HG03520 (cell line): ENCODE data around the gene MTRR.

ENCODE experiments used
- ATAC-seq: cut with Tn5 transposase; IDR thresholded peaks from one replicate; pipeline ENCODE4 v1.9.1; 2021; ENCODE audit warnings: mild to moderate bottlenecking, moderate library complexity; ENCODE audit not compliant: unreplicated experiment

MTRR gene

DNA sequence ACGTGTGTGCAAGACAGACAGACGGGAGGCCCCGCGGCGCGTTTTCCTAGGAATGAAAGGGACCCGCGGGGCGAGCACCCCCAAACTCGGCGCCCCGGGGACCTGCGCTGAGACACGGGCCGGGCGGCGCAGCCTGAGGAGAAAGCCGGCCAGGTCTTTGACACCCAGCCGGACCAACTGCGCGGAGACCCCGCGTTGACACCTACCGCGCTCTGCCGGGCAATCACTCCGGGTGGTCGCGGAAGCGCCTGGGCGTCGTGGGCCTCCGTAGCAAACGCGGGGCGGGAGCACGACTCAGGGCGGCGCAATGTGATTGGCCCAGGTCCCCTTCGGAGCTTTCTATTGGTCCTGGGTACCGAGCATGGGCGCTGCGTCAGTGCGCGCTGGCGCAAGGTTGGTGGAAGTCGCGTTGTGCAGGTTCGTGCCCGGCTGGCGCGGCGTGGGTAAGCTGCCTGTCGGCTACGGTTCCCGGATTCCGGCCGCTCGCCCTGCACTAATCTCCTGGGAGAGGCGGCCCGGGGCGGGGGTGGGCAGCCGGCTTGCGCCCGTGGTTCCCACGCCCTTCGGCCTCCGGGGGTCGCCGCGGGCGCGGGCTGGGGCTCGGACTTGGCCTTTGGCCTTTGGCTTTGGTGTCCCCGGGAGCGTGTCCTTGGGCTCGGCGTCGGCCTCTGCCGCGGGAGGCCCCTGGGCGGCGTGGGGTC lies at the start of gene MTRR, which contains the start of gene FASTKD3:
Gene MTRR (plus strand): TSS at position 376 of the 701 bp plus-strand sequence. CDS start 1,647 bp downstream, outside the sequence.
Gene FASTKD3 (minus strand): TSS at position 259 of the 701 bp plus-strand sequence. CDS start 948 bp downstream, outside the sequence.
- peak; percentile 98 for ATAC-seq

DNA sequence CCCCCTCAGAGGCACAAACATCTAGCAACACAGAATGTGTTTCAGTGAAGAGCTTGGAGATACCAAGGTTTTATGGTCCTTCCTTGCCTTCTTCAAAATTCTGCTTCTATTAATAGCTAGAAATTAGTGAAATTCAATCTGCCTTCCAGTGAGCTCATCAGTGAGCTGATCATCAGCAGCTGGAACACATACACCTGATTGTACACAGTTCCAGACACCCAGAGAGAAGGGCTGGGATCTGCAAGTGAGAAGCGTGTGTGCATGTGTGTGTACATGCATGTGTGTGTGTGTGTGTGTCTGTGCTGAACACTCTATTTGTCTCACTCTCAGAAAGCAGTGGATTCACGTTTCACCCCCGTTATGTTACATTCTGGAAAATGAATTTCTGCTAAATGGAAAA lies 46.5 kb upstream of the MTRR start:
- ATAC-seq = no peak

DNA sequence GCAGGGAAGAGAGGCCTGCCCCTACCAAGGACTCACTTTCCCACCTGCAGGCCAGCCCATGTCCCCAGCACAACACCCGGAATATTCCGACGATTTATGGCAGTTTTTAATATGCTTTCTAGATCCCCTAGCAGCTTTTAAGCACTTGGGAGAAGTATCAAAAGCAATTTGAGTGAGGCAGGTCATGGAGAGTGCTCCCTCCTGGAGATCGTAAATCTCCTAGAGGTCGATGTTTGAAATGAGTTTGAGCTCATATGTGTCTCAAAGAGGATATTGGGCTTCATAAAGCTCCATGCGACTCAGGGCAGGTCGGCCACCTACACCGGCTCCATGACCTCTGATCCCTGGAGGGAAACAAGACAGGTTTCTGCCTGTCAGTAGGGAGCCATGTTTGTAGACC lies 45.4 kb upstream of the MTRR start:
- ATAC-seq = no peak

DNA sequence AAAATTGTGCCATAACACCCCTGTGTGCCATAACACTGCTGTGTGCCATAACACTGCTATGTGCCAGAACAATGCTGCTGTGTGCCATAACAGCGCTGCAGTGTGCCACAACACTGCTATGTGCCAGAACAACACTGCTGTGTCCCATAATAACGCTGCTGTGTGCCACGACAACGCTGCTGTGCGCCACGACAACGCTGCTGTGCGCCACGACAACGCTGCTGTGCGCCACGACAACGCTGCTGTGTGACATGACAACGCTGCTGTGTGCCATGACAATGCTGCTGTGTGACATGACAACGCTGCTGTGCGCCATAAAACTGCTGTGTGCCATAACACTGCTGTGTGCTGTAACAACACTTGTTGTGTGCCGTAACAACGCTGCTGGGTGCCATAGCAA lies 44.0 kb upstream of the MTRR start:
- no peak for ATAC-seq

DNA sequence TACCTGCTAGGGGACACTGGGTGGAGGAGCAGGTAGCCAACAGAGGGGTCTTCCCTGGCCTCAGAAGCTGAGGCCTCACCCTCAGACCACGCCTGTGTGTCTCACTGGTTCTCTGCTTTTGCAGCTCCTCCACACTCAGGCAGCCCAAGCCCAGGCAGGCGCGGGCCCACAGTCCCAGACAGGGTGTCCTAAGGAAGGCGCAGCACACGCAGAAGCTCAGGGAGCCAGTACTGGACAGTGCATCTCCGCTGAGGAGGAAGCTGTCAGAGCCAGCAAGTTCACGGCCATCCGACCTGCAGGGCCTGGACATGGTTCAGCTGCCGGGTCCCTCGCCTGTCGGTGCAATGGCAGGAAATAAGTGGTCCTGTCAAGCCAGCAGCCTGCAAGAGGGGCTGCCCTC lies 43.3 kb upstream of the MTRR start:
- ATAC-seq = no peak

DNA sequence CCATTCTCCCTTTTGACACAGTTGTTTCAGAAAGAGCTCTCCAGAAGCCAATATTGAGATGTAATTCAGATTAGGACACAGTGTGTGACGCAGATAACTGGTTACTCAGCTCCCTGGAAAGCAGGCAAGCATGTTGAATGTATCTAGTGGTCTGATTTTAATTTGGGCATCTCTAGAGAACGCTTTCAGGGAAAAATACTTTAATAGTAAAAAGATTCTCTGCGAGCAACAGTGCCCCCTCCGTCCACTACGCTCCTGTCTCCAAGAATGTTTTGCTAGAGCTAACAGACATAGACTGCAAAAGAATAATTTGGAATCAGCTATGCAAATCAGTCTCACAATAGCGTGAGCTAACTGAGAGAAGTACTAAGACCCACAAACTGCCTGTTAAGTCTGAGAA lies 41.3 kb upstream of the MTRR start:
- ATAC-seq = no peak

DNA sequence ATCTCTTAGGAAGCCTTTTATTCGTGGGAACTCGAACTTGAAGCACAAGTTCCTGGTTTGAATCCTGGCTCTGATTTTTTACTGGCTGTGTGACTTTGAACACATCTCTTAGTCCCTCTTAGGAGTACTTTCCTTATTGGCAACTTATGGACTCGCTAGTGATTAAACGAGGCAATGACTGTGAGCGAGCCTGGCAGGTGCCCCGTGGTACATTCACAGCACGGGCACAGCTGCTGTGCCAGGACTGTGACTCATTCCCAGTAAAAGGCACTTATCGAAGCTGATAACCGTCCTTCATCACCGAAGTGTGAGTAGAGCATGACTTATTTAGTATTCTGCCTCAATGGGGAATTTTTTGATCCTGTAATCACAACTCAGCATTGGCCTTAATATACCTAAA lies 40.7 kb upstream of the MTRR start:
- ATAC-seq = no peak

DNA sequence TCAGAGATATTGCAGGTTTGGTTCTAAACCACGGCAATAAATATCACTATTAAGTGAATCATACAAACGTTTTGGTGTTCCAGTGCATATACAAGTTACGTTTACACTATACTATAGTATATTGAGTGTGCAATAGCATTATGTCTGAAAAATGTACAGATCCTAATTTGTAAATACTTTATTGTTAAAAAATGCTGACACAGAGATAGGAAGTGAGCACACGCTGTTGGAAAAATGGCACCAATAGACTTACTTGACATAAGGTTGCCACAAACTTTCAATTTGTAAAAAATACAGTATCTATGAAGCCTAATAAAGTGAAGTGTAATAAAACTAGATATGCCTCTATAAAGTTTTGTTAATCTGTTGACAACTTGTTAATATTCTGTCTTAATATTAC lies 34.0 kb upstream of the MTRR start:
- ATAC-seq = no peak

DNA sequence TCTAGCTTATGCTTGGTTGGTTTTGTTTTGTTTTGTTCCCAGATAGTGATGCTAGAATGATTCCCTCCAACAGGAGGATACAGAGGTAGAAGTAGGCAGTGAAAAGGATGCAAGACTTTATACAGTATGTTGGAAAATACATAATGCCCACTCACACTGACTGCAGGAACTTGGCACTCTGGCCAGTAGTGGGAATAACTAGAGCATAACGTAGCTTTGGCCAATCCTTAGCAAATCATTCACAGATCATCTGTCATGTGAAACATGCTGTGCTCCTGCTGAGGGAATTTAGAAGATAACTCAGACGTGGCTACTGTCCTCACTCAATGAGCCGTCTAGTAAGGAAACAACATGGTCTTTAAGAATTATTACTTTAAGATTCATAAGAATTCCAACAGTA lies 31.5 kb upstream of the MTRR start:
- ATAC-seq = no peak

DNA sequence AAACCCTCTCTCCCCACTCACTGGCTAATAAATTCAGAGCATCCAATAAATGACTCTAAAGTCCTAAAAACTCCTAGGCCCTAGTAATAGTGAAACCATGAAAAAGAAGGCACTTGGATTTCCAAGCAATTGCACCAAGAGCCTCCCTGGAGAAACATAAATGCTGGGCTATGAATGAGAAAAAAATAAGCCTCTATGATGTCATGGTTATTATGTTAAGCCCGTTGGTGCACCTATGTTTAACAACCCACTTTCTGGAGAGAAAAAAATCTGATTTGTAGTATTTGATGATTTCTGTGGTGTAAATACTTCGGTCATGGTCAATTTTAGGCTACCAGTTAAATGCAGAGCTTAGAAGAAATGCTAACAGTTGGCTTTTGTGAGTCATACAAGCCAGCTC lies 26.4 kb upstream of the MTRR start:
- no peak for ATAC-seq

DNA sequence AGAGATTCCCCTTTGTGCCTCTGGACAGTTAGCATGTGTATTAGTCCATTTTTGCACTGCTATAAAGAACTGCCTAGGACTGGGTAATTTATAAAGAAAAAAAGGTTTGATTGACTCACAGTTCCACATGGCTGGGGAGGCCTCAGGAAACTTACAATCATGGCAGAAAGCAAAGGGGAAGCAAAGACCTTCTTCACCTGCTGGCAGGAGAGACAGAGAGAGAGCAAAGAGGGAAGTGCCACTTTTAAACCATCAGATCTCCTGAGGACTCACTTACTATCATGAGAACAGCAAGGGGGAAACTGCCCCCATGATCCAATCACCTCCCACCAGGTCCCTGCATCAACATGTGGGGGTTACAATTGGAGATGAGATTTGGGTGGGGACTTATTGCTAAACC lies 24.0 kb upstream of the MTRR start:
- ATAC-seq = no peak

DNA sequence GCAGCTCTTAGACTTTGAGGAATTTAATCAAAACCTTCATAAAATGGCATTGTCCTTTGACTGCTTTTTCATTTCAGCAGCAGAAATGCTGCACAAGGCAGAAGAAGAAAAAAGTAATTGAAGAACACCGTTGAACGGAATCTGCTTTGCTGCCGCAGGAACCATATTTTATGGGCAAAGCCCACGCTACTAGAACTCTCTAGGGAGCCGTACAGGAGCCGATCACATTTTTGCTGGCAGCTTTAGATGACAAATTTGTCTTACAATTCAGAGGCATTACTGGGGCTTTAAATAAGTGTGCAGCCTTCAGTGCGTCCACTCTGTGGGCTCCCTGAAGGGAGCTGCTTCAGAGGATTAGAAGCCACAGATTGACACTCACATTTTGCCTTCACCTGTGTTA lies 23.4 kb upstream of the MTRR start:
- ATAC-seq = no peak

DNA sequence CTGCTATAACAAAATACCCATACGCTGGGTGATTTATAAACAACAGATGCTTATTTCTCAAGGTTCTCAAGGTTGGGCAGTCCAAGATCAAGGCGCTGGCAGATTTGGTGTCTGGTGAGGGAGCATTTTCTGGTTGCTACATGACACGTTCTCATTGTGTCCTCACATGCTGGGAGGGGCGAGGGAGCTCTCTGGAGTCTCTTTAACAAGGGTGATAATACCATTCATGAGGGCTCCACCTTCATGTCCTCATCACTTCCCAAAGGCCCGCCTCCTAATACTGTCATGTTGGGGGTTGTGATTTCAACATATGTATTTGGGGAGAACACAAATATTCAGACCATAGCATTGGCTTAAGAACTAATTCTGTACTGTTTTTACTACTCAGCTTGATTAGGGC lies 22.6 kb upstream of the MTRR start:
- ATAC-seq = no peak

DNA sequence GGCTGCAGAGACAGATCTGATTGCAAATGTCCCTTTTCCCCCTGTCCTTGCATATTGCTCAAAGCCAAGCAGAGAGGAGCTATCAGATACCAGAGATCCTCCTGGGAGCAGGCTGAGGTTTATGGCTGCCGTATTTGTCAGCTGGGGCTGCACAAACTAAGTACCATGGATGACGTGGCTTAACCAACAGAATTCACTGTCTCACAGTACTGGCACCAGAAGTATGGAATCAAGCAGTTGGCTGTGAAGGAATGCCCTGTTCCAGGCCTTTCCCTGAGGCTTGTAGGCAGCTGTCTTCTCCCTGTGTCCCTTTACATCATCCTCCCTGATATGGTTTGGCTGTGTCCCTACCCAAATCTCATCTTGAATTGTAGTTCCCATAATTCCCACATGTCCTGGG lies 20.7 kb upstream of the MTRR start:
- no peak for ATAC-seq

DNA sequence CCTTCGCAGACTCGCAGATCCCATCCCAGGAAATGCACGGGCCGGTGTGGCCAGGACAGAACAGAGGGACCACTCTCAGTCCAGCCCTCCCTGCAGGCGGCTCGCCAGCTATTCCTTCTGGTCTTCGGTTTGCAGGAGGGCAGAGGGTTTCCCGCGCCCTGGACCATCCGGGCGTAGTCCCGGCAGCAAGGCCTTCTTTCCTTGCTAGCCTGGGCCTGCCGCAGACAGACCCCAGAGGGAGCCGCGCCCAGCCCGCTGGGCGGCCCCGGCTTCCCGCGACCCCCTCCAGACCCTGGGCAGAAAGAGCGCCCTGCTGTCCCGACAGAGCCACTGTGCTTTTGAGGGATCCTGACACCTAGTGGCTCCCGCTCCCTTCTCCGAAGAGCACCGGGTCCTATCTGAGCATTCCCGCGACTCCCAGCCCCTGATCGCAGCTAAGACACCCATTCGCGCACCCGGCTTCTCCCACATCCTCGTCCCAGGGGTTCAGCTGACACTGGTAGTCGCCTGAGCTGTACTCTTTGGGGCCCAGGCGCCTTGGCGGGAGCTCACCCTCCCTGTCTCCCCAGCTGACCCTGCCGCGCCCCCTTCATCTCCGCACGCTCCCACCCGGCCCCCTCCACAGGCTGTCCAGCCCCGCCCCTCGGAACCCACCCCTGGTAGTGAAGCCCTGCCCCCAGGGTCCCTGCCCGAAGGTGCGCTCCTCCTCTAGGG lies 19.1 kb upstream of the MTRR start:
- ATAC-seq = no peak

DNA sequence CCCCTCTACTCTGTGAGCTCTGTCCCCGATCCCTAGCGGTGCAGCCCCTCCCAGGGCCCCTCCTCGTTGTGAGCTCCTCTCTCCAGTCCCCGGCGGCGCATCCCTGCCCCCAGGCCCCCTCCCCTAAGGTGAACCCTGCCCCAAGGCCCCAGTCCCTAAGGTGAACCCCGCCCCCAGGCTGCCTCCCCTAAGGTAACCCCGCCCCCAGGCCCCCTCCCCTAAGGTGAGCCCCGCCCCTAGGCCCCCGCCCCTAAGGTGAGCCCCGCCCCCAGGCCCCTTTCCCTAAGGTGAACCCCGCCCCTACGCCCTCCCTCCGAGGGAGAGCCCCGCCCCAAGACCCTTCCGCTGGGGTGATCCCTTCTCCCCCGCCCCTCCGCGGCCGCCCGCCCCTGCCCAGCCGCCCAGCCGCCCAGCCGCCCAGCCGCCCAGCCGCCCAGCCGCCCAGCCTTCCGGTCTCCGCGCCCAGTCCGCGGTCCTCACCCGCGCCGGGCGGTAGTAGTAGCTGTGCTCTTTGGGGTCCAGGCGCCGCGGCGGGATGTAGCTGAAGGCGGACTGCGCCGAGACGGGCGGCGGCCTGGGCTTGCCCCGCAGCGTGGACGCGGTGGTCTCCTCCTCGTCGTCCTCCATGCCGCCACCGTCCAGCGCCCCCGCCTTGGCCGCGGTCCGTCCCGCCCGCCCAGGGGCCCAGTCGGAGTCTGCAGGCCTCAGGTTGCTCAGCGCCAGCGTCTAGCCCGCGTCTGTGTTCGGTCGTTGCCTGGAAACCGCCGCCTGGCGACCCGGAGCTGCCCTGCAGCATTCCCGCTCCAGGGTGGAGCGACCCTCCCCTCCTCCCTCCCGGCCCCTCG lies 18.3 kb upstream of the MTRR start, which contains the start of gene CFAP90:
Gene CFAP90 (minus strand): TSS at position 739 of the 845 bp plus-strand sequence. CDS start 112 bp downstream, at position 627.
- no peak for ATAC-seq

DNA sequence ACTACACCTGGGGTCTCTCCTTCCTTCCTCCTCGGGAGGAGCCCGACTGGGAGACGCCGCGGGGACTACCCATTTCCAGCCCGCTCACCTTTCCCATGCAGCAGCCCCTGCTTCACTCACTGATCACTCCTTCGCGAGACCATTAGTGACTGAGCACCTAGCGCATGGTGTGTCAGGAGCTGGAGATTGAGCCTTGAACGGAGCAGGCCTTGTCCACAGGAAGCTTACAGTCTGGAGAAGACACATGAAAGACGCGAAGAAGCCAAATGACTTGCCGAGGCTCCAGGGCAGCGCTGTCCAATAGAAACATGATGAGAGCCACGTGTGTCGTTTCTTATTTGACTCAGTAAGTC lies 17.7 kb upstream of the MTRR start:
- ATAC-seq = no peak

DNA sequence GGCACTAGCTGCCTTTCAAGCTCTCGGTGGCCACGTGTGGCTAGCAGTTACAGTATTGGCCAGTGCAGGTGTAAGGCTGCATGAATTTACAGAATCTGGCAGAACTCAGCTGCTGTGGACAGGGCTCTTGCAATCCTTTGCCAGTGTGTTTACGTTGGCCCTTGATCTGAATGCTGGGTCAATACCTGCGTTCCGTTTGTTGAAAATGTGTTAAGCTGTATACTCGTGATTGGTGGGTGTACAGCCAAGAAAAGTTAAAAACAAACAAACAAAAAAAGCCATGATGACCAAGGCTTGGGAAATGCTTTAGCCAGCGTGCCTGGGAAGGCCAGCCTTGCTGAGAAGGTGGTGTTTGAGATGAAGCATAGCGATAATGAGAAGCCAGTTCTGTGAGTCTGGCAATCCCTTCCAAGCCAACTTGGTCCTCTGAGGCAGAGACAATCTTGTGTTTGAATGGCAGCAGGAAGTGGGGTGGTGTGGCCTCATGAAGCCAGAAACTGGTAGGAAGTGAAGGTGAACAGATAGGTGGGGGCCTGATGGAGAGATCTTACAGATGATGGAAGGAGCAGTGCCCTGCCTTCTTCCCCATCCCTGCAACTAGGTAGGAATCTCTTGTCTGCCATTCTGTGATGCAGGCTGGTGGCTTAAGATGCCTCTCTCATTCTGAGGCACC lies 17.2 kb upstream of the MTRR start:
- no peak for ATAC-seq

DNA sequence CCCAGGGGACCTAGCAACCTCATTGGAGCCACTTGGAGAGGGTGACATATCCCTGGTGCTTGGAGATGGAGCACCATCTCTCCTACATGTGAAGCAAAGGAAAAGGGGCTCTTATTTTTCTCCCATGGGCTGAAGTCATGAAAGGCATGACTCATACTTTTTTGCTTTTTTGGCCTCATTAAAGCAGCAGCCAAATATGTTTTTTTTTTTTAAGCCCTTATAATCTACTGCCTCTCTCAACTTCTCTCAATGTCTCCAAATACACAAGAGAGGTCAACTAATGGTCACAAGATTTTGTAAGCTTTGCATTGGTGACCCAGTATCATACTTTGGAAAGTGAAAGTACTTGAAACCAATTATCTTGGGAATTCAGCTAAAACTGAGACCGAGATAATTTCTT lies 16.4 kb upstream of the MTRR start:
- ATAC-seq = no peak

DNA sequence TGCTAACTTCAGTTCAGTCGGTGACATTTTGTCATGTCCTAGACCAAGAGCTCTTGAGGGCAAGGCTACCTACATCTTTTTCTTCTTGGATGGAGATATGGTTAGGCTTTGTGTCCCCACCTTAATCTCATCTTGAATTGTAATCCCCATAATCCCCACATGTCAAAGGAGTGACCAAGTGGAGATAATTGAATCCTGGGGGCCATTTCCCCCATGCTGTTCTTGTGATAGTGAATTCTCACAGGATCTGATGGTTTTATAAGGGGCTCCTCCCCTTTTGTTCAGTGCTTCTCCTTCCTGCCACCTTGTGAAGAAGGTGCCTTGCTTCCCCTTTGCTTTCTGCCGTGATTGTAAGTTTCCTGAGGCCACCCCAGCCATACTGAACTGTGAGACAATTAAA lies 16.0 kb upstream of the MTRR start:
- ATAC-seq = no peak

DNA sequence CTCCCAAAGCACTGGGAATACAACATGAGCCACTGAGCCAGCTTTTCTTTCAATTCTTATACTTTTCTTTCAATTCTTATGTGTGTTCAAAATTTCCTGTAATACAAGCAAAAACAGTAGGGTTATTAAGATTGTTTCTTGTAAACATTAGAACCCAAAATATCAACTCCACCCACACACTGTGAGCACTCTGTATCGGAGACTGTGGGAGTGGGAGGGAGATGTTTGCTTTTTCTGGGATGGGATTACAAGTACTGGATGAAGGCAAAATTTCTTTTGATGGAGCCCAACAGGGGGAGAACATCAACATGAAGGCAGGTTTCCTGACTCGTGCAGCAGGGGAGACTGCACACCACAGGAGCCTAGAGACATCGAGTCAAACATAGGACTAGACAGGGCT lies 13.3 kb upstream of the MTRR start:
- no peak for ATAC-seq
